ENCODE data around the gene TSSK6.

DNA sequence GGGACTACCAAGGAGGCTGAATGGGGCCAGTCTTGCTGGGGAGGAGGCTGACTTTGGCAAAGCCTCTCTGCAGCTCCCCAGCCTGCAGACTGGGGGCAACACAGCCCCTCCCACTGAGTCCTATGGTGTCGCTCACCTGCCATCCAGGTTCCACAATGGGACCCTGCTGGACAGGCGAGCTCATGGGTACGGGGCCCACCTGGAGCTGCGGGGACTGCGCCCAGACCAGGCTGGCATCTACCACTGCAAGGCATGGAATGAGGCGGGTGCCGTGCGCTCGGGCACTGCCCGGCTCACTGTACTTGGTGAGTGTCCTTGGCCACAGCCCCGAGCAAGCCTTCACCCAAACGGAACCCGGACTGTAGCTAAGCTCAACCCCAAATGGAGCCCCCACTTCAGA lies 27.8 kb upstream of the TSSK6 start:
- TF ChIP-seq SUZ12 (IDR thresholded peaks at IDR 0.05; ENCODE audit: extremely low read depth, insufficient read depth, insufficient read length) (no peak), ZNF274 (IDR thresholded peaks at IDR 0.05; ENCODE audit: low read depth, low read length) (no peak)
